ENCODE measurements around the gene SNX1. TPM values are rescaled to one million over a fixed set of nuclear protein-coding genes. Genes with fewer than 3 reads are reported as not detected.

Gene SNX1
- total and polyA plus RNA-seq, 9 donors, result 51.5 to 139 (median 125) TPM

DNA sequence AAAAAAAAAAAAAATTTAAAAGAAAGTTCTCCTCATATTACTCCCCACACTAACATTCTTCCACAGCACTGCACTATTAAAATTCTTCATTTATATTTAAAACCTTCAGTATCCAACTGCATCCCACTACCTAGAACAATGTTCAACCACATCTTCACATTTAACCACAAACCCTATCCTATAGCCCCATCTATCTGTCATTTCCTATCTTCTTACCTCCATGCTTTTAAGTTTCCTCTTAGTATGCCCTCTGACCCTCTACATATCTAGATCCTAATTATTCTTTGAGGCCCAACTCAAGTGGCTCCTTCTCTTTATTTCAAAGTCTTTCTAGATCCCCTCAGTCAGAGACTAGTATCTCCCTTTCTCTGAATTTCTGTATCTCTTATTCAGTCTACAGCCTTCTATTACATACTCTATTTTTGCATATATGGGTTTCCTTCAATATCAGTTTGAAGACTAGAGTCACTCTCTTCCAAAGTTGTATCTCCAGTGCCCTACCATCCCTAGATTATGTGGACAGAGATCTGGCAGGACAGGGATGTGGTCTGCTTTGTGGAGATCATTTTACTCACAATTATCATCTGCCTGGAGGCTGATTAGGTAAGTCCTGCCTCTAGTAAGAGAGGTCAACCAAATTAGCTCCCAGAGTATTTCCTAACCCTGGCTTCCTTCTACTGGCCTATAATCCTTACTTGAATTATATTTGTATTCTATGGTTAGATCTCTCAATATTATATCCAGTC is 3.5 kb upstream of the SNX1 start:
- DNase-seq, result no peak
- Histone ChIP-seq H3K27ac (no peak overlapping the region), H3K4me1 (ENCODE audit: insufficient read depth) (peaks cover 14% of the 10 kb centered on the region), H3K36me3 (no peaks in the 10 kb centered on the region), H3K9me3 (no peaks in the 10 kb centered on the region), H3K4me3 (no peak overlapping the region), H3K27me3 (no peaks in the 10 kb centered on the region)
- TF ChIP-seq EP300 (IDR thresholded peaks at IDR 0.05) (no peak), POLR2A (IDR thresholded peaks at IDR 0.05) (no peak)
- TF ChIP-seq, protein P1, sequence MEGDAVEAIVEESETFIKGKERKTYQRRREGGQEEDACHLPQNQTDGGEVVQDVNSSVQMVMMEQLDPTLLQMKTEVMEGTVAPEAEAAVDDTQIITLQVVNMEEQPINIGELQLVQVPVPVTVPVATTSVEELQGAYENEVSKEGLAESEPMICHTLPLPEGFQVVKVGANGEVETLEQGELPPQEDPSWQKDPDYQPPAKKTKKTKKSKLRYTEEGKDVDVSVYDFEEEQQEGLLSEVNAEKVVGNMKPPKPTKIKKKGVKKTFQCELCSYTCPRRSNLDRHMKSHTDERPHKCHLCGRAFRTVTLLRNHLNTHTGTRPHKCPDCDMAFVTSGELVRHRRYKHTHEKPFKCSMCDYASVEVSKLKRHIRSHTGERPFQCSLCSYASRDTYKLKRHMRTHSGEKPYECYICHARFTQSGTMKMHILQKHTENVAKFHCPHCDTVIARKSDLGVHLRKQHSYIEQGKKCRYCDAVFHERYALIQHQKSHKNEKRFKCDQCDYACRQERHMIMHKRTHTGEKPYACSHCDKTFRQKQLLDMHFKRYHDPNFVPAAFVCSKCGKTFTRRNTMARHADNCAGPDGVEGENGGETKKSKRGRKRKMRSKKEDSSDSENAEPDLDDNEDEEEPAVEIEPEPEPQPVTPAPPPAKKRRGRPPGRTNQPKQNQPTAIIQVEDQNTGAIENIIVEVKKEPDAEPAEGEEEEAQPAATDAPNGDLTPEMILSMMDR (IDR thresholded peaks at IDR 0.05), result no peak
- intact Hi-C loops (cut with DNase I), result no loop called here

DNA sequence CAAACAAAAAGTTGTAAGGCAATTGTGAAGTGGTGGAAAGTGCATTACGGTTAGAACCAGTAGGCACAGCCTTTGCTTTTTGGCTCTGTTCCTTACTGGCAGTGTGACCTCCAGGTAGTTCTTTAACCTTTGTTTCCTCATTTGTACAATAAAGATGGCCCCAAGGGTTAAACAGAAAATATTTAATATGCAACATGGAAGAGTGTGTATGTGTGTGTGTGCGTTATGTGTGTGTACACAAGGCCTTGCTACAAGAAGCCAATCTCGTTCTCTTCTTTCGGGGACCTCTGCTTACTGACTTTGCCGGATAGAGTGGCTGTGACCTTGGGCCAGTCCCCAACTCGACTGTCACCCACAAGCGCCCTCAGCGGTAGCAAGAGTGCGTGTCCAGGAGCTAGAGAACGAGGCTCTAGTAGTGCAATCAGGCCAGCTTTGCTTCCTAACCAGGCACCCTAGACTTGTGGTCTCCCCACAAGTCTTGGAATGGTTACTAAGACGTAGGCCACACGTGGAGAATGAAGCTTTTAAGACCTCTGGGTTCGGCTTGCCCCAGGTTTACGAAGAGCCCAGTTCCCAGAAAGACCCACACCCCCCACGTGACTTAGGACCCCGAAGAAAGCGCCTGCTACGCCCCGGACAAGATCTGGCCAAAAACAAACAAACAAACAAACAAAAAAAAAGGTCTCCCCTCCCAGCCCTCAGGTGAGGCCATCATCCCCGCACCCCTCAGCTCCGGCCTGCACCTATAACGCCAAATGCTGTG is 2.7 kb upstream of the SNX1 start:
- H3K4me1 ChIP-seq (ENCODE audit: insufficient read depth), result peaks cover 14% of the 10 kb centered on the region
- intact Hi-C loops (cut with DNase I), result no loop called here
- TF ChIP-seq EP300 (IDR thresholded peaks at IDR 0.05) (no peak), POLR2A (IDR thresholded peaks at IDR 0.05) (no peak)
- TF ChIP-seq, protein P1 (IDR thresholded peaks at IDR 0.05), result no peak
- peak in 3 of 5 donors; percentile 30 to 51 (median 50) for DNase-seq
- H3K27me3 ChIP-seq, result no peaks in the 10 kb centered on the region
- H3K36me3 ChIP-seq, result no peaks in the 10 kb centered on the region
- 3 to 4% (median 3%) methylated on average over 22 of the region's 22 CpGs for WGBS, 3 donors
- no peaks in the 10 kb centered on the region for H3K9me3 ChIP-seq
- H3K27ac ChIP-seq, result peak overlapping the region in 1 of 2 donors; percentile 80
- H3K4me3 ChIP-seq, result peak overlapping the region; percentile 79

DNA sequence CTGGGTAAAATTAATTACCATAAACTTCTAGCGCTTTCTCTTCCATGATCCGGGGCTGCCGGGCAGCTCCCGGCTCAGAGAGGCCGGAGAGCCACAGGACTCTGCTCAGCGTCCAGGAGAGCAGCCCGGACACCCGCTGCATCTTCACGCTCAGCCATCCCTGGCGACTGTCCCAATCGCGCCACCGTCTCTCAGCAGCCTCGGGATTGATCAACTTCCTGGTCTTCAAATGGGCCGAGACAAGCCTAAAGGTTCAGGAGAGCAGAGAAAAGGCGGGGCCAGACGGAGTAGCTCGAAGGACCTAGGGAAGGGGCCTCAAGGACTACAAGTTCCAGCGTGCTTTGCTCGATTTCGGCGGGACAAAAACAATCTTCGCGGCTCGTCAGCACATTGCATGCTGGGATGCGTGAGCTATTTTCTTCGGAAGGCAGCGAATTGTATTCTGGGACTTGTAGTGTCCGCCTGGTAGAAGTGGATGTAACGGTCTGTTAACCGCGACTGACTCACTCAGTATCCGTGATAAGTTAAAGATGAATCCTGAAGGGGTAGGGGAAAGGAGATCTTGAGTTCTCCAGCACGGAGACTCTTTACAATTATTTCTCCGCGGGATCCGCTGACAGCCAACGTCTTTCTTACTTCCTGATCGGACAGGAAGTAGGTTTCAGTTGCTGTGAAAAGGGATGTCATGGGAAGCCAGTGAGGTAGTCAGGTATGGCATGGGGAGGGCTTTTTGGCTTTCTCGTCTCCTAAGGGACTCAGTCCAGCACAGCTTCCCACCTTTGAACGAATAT is 2.0 kb upstream of the SNX1 start, which contains the start of gene CIAO2A:
TSS of gene CIAO2A (minus strand) at position 212 of the 791 bp plus-strand sequence. CDS start at position 142, 70 bp downstream.
- DNase-seq, result peak; percentile 90 to 95 (median 90)
- H3K4me3 ChIP-seq, result peak within 1 kb of the TSS; percentile 79
- intact Hi-C loops (cut with DNase I), result no loop called here
- H3K27ac ChIP-seq, result peak within 1 kb of the TSS; percentile 66 to 80
- no peaks in the 10 kb centered on the region for H3K27me3 ChIP-seq
- TF ChIP-seq POLR2A (IDR thresholded peaks at IDR 0.05) (no peak), EP300 (IDR thresholded peaks at IDR 0.05) (no peak)
- TF ChIP-seq, protein P1 (IDR thresholded peaks at IDR 0.05), result no peak
- 0% methylated on average over 41 of the region's 41 CpGs for WGBS, 3 donors
- peaks cover 17% of the 10 kb centered on the region for H3K4me1 ChIP-seq (ENCODE audit: insufficient read depth)
- no peaks in the 10 kb centered on the region for H3K36me3 ChIP-seq
- no peaks in the 10 kb centered on the region for H3K9me3 ChIP-seq

DNA sequence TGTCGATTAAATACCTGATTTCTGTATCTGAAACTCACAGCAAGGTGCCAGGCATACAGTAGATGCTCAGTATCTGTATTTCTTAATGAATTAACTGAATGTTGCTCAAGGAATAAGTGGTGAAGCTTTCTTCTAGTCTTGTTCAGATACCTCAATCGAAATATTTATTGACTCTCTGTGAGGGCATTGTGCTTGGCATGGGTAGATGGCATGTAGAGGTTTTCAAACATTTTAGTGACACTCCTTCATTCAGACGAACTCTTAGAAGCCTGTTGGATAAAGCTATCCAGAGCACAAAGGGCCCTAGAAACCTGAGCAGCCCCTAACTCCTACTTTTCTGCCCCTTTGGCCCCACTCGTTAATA is 369 bp upstream of the SNX1 start:
- intact Hi-C loops (cut with DNase I), result no loop called here
- TF ChIP-seq EP300 (IDR thresholded peaks at IDR 0.05), result peak; percentile 42
- TF ChIP-seq, protein P1 (IDR thresholded peaks at IDR 0.05), result no peak
- TF ChIP-seq POLR2A (IDR thresholded peaks at IDR 0.05), result no peak
- Histone ChIP-seq H3K27me3 (no peaks in the 10 kb centered on the region), H3K4me1 (ENCODE audit: insufficient read depth) (peaks cover 17% of the 10 kb centered on the region), H3K4me3 (peak overlapping the region; percentile 94), H3K9me3 (no peaks in the 10 kb centered on the region), H3K36me3 (no peaks in the 10 kb centered on the region), H3K27ac (peak overlapping the region in 1 of 2 donors; percentile 59)
- no peak for DNase-seq
- 33 to 44% (median 35%) methylated on average over 4 of the region's 4 CpGs for WGBS, 3 donors
